ENCODE data around the gene SMPD1. TPM values are rescaled to one million over a fixed set of nuclear protein-coding genes. Genes with fewer than 3 reads are reported as not detected.

The SMPD1 gene
- total and polyA plus RNA-seq, 4 donors = 19.3 to 69.5 (median 32.9) TPM

GRCh38 chr11:6418557-6419008 lies 28.3 kb downstream of the SMPD1 start:
- ATAC-seq (ENCODE audit: insufficient read depth, low FRiP score) (peak; percentile 6), DNase-seq (peak in 2 of 3 donors; percentile 29 to 47)
- Histone ChIP-seq H3K4me3 (peak overlapping the region; percentile 89), H3K9me3 (ENCODE audit: control insufficient read depth in 4 of 4, insufficient read depth in 3 of 4, low read length in 3 of 4) (no peaks in the 10 kb centered on the region), H3K9ac (ENCODE audit: insufficient read depth in 1 of 2, low read length in 2 of 2) (peak overlapping the region in 1 of 2 donors; percentile 54), H3K27ac (ENCODE audit: low read depth in 1 of 2, low read length in 1 of 2) (peak overlapping the region; percentile 84 to 98), H3K36me3 (ENCODE audit: control insufficient read depth in 4 of 4, insufficient read depth in 4 of 4, low read length in 4 of 4) (no peaks in the 10 kb centered on the region), H3K4me1 (ENCODE audit: control insufficient read depth in 5 of 5, insufficient read depth in 5 of 5, low read length in 5 of 5) (peaks cover 0 to 17% (median 3%) of the 10 kb centered on the region in 5 donors), H3K27me3 (ENCODE audit: control insufficient read depth in 3 of 3, insufficient read depth in 3 of 3, low read length in 2 of 3) (peaks cover 0 to 3% (median 0%) of the 10 kb centered on the region in 3 donors)
- TF ChIP-seq CTCF (IDR thresholded peaks at IDR 0.05; ENCODE audit: control extremely low read depth, extremely low read depth) = no peak
- WGBS, 2 donors = 1 to 2% methylated on average over 36 to 38 of the region's 38 CpGs

- peak within 1 kb of the TSS; percentile 89 for H3K4me3 ChIP-seq
- peak within 1 kb of the TSS; percentile 79 to 82 for H3K9ac ChIP-seq (ENCODE audit: insufficient read depth in 1 of 2, low read length in 2 of 2)
- ATAC-seq (ENCODE audit: insufficient read depth, low FRiP score) = peak; percentile 95
- no peaks in the 10 kb centered on the region for H3K9me3 ChIP-seq (ENCODE audit: control insufficient read depth in 4 of 4, insufficient read depth in 3 of 4, low read length in 3 of 4)
- peaks cover 0 to 3% (median 0%) of the 10 kb centered on the region in 3 donors for H3K27me3 ChIP-seq (ENCODE audit: control insufficient read depth in 3 of 3, insufficient read depth in 3 of 3, low read length in 2 of 3)
- H3K27ac ChIP-seq (ENCODE audit: low read depth in 1 of 2, low read length in 1 of 2) = peak within 1 kb of the TSS; percentile 84 to 98
- WGBS, 2 donors = 0 to 1% methylated on average over 46 to 75 of the region's 75 CpGs
- peaks cover 0 to 17% (median 3%) of the 10 kb centered on the region in 5 donors for H3K4me1 ChIP-seq (ENCODE audit: control insufficient read depth in 5 of 5, insufficient read depth in 5 of 5, low read length in 5 of 5)
- DNase-seq = peak; percentile 79 to 85 (median 80)
- TF ChIP-seq CTCF (IDR thresholded peaks at IDR 0.05; ENCODE audit: control extremely low read depth, extremely low read depth) = no peak
- no peaks in the 10 kb centered on the region for H3K36me3 ChIP-seq (ENCODE audit: control insufficient read depth in 4 of 4, insufficient read depth in 4 of 4, low read length in 4 of 4)
Measured at GRCh38 chr11:6419009-6419631, 28.8 kb downstream of the SMPD1 start, which contains the start of gene APBB1. TSS of gene APBB1 (minus strand) at chr11:6419094. CDS start at chr11:6411347, 7,747 bp downstream.

- no peak overlapping the region for H3K27ac ChIP-seq (ENCODE audit: low read depth in 1 of 2, low read length in 1 of 2)
- no peak overlapping the region for H3K4me3 ChIP-seq
- H3K4me1 ChIP-seq (ENCODE audit: control insufficient read depth in 5 of 5, insufficient read depth in 5 of 5, low read length in 5 of 5) = peaks cover 0 to 17% (median 3%) of the 10 kb centered on the region in 5 donors
- ATAC-seq (ENCODE audit: insufficient read depth, low FRiP score) = no peak
- H3K27me3 ChIP-seq (ENCODE audit: control insufficient read depth in 3 of 3, insufficient read depth in 3 of 3, low read length in 2 of 3) = peaks cover 0 to 3% (median 0%) of the 10 kb centered on the region in 3 donors
- H3K9ac ChIP-seq (ENCODE audit: insufficient read depth in 1 of 2, low read length in 2 of 2) = no peak overlapping the region
- TF ChIP-seq CTCF (IDR thresholded peaks at IDR 0.05; ENCODE audit: control extremely low read depth, extremely low read depth) = no peak
- WGBS, 2 donors = 95 to 99% methylated on average over 3 of the region's 3 CpGs
- no peak for DNase-seq
- H3K9me3 ChIP-seq (ENCODE audit: control insufficient read depth in 4 of 4, insufficient read depth in 3 of 4, low read length in 3 of 4) = no peaks in the 10 kb centered on the region
- no peaks in the 10 kb centered on the region for H3K36me3 ChIP-seq (ENCODE audit: control insufficient read depth in 4 of 4, insufficient read depth in 4 of 4, low read length in 4 of 4)
Measured at GRCh38 chr11:6420677-6421076, 30.4 kb downstream of the SMPD1 start.
